Left kidney (tissue), 2 donors: Measurements from ENCODE around the gene C1orf167. TPM values are rescaled to one million over a fixed set of nuclear protein-coding genes. Genes with fewer than 3 reads are reported as not detected.

Source experiments
- DNase-seq: peaks from one replicate; pipeline ENCODE4 v3.0.0-alpha.2; 2013
- polyA plus RNA-seq: library from polyadenylated mRNA; unstranded; fragments of 120-200 nt; gene quantifications from one replicate; pipeline ENCODE4 v1.2.1, GENCODE V29; 2013; ENCODE audit not compliant: insufficient read length

C1orf167 gene
- polyA plus RNA-seq, 1 donor, result 0.42 TPM

- DNase-seq, result no peak
These were observed 2.5 kb downstream of the C1orf167 start for GRCh38 chr1:11764519-11764918.

- no peak for DNase-seq
These were observed 3.9 kb downstream of the C1orf167 start for GRCh38 chr1:11765661-11766428.

GRCh38 chr1:11766429-11766776 is 4.4 kb downstream of the C1orf167 start:
- DNase-seq, result no peak

DNA sequence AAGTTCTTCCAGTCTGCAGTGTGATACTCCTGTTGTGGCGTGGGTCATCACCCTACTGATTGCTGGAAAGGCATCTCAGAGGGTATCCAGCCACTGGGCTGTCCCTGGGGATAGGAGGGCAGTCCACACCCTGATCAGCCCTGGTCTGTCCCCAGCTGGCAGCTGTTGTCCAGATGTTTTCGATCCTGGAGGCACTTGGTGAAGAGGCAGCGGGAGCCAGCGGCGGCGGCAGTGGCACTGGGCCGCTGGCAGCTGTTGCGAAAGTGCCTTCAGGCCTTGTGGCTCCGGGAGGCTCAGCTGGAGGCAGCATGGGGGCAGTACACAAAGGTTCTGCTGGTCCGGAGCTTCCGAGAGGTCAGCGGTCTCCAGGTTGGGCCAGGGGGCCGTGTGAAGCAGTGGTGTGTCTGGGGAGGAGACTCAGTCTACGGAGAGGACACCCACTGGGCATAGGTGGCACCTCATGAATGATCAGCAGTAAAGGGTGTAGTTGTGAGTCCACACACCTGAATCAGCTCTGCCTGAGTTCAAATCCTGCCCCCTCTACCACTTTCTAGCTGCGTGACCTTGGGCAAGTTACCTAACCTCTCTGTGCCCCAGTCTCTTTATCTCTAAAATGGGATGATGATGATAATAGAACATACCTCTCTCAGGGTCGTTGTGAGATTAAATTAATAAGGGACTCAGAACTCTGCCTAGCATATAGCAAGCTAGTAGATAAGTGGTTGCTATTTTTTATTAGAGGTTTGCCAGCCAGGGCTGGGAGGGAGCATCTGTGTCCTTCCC is 6.1 kb downstream of the C1orf167 start:
- DNase-seq, result no peak

DNA sequence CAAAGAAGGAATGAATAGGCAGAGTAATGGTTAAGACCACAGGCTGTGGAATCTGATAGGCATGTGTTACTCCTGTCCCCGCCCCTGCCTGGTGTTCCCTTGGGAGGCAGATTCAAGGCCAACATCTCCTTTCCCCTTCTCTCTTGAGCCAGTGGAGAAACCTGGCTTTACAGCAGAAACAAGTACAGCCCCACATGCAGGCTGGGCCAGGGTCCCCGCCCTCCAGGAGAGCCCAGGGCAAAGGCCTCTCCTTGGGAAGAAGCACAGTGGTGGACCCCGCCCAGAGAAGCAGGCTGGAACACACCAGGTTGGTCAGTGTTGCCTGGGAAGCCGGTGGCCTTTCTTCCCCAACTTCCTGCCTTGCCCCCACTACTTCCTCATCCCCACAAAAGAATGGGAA is 6.8 kb downstream of the C1orf167 start:
- DNase-seq, result no peak

GRCh38 chr1:11769274-11769673 is 7.3 kb downstream of the C1orf167 start:
- DNase-seq, result no peak

GRCh38 chr1:11770011-11770410 is 8.0 kb downstream of the C1orf167 start:
- no peak for DNase-seq

DNA sequence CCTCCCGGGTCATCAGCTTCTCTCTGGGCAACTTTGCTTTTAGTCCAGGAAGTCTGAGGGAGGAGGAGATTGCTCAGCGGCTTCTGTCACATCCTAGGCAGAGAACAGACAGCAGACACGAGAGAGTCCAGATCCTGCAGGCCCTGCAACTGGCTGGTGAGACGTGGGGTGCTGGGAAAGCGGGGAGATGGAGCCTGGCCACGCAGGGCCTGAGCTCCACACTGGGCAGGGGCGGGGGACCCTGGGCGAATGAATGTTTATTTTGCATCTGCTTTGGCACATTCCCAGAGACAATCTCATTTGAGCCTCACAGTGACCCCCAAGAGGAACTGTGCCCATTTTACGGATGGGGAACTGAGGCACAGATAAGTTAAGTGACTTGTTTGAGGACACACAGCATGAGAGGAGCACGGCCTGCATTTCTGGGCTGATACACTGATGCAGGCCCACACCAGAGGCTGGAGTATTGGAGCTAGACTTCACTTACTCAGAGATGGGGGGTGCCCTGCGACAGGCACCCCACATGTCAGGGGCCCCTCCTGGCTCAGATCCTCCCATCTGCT is 9.6 kb downstream of the C1orf167 start:
- no peak for DNase-seq

DNA sequence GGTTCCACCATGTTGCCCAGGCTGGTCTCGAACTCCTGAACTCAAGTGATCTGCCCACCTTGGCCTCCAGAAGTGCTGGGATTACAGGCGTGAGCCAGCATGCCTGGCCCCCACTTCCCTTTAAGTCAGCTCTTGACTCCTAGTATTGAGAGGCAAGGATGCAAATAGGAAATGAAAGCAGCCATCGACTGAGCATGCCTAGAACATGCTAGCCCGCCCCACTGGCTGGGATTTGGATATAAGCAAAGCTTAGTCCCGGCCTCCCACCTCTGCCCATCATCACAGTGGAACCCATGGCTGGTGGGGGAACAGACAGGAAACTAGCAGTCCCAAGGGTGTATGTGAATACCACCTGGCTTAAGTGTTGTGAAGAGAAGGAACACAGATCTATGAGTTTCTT is 10.5 kb downstream of the C1orf167 start:
- no peak for DNase-seq

DNA sequence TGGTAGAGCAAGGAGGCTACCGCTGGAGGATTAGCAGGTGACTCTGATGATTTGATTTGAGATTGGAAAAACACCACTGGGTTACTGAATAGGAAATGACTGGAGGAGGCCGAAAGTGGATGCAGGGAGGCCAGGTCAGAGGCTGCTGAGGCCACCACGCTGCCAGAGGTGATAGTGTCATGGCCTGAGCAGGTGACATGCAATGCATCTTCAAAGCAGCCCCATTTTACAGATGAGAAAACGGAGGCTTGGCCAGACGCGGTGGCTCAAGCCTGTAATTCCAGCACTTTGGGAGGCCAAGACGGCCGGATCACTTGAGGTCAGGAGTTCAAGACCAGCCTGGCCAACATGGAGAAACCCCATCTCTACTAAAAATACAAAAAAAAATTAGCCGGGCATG is 12.8 kb downstream of the C1orf167 start:
- DNase-seq, result no peak

GRCh38 chr1:11777658-11778322 is 15.8 kb downstream of the C1orf167 start:
- no peak for DNase-seq

DNA sequence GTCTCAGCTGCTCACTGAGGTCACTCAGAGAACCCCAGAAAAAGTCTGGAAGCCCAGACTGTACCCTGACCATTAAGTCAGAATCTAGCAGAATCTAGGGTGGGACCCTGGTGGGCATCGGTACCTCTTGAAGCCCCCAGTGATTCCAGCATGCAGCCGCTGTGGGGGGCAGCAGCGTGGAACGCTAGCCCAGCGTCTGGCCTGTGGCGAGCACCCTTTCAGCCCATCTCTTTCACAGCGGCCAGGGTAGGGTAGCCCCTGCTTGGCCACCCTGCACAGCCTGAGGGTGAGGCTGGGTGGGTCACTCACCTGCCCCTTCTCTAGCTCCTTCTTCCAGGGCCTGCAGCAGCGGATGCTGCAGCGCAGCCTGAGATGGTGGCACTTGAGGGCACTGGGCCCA is 16.3 kb downstream of the C1orf167 start:
- DNase-seq, result no peak

DNA sequence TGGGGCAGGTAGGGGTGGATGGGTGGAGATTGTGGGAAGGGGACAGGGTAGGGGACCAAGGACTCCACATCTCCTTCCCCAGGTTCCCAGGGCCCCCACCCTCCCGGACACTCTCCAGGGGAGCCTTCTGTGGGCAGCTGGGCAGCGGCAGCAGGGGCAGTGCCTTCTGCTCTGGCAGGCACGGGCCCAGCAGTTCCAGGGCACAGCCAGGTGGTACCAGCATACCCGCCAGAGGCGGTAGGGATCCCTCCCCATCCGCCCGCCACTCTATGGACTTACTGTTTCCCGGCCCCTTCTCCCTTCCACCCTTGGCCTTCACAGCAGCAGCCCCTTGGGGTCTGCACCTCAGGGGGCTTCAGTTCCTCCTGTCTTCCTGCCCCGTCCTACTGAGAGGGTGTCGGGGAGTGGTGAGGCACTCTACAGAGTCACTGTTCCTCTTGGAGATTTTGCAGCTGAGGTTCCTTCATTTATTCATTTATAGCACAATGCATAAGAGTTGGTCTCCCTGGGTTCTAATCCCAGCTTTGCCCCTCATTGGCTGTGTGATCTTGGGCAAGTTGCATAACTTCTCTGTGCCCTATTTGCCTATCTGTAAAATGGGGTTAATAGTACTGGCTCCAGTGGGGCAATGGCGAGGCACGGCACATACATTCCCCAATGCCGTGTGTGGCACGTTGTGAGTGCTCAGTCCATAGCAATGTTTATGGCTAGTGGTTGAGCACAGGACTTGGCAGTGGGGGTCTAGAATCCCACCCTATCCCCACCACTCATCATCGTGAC is 17.0 kb downstream of the C1orf167 start:
- DNase-seq, result no peak

GRCh38 chr1:11779715-11780379 is 17.9 kb downstream of the C1orf167 start:
- DNase-seq, result no peak

GRCh38 chr1:11780380-11781147 is 18.6 kb downstream of the C1orf167 start:
- no peak for DNase-seq

DNA sequence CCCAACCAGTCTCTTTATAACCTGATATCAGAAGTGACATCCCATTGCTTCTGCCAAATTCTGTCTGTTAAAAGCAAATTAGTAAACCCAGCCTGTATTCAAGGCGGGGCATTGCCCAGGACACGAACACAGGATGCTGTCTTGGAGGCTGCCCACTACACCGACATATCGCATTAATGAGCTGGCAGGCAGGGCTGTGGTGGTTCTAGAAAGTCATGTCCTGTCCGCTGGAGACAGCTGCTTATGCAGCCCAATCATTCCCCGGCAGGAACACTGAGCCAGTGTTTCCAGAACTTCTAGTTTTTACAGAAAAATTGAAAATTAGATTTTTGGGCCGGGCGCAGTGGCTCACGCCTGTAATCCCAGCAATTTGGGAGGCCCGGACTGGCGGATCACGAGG is 19.3 kb downstream of the C1orf167 start:
- DNase-seq, result no peak

GRCh38 chr1:11782127-11782708 is 20.2 kb downstream of the C1orf167 start:
- DNase-seq, result no peak

- DNase-seq, result no peak
These were observed 21.6 kb downstream of the C1orf167 start for GRCh38 chr1:11783556-11783955.

GRCh38 chr1:11784256-11784992 is 22.4 kb downstream of the C1orf167 start:
- DNase-seq, result no peak
